ENCODE results near the gene KRT2.

Gene KRT2

DNA sequence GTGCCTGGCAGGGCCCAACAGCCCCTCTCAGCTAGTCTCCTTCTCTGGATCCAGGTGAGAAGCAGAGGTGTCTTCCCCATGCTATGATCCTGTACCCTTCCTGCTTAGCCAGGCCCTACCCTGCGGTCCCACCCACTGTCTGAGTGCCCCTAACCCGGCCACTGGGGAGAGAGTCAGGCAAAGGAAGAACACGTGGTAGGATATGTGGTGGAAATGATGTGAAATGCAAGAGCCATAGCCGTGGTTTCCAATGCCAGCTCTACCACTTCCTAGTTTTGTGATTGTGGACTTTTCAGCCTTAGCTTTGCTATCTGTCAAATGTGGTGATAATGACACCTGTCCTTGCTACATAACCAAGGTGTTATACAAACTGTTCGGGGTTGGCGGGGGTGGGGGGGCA is 15.8 kb downstream of the KRT2 start:
- DNase-seq = no peak

DNA sequence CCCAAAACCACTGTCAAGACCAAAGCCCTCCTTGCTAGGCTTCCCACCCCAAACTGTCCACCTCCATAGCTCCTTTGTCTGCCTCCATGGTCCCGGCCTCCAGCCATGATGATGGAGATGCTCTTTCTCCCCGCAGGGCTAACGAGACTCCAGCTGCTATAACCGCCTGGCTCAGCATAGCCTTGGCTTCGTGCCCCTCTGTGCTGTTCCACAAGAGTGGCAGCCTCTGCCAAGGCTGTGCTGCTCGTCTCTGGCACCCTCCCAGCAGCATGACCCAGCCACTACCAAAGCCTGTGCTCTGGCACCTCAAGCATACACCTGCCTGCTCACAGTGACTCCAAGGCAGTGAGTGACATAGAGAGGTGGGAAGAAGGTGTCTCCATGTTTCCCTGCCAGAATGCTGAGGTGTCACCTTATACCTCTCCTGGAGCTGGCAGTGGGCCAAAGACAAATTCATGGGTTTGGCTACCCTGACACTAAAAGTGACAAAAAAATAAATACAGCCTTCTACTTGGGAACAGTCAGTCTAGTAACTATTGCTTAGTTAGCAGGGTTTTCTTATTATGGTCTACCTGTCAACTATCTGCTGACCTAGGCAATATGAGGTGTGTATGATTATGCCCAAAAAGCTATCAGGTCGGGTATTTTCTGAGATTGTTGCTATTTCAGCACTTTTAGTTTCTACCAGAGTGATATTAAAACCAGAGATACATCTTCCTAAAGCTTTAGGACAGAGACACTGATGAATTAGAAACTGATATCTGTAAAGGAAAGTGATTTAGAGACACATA is 17.6 kb downstream of the KRT2 start:
- no peak for DNase-seq

DNA sequence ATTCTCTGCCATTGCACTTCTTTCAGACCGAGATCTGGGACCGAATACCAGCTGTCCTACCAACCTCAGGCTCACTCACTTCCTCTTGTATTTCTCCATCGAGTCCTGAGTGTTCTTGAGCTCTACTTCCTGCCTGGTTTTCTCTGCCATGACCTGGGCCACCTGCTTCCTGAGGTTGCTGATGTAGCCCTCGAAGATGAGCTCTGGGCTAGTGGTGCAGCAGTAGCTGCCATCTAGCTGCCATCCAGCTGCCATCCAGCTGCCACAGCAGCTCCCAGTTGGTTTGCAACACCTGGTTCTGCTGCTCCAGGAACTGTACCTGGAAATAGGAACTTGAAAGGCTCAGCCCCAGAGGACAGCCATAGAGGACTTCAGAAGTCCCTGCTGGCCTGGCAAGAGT is 18.6 kb downstream of the KRT2 start:
- no peak for DNase-seq

DNA sequence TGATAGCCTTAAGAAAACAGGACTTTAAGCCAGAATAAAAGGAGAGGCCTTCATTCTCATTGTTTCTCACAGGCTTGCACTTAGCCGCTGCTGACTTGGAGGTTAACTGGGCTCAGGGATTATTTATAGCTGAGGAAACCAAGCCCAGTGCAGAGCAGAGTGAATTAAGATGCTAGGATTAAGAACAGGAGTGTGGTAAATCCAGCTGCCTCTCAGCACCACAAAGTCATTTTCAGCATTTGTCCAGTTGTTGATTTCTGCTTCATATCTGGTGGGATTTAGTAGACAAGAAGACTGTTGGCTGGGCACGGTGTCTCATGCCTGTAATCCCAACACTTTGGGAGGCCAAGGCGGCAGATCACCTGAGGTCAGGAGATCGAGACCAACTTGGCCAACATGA is 19.4 kb downstream of the KRT2 start:
- DNase-seq = no peak

DNA sequence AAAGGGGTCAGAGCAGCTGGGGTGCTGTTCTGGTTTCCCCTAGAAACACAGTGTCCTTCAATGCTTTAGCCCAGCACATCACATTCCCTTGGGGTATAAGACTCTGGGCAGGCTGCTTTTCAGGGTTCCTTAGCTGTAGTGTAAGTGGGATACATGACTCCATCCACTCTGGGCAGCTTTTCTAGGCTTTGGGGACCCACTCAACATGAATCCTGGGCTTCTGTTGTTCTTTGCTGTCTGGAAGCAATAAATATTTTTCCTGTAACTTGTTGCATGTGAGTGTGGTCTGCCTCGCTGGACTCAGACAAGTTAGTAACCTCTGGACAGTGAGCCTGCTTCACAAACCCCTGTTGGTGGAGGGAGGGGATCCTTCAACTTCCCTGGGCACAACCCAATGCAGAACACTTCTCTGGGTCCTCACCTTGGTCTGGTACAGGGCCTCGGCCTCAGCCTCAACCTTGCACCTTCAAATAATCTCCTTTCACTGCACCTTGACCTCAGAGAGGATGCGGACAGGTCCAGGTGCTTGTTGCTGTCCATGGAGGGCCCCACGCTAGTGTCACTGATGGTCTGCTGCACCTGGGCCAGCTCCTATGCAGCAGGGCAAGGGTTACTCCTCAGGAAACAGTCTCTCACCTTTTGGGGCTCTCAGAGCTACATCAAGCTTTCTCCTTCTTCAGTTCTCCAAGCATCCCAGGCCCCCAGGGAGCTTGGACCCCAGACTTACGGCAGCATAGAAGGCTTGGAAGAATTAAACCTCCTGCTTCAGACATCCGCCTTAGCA is 20.1 kb downstream of the KRT2 start:
- no peak for DNase-seq

DNA sequence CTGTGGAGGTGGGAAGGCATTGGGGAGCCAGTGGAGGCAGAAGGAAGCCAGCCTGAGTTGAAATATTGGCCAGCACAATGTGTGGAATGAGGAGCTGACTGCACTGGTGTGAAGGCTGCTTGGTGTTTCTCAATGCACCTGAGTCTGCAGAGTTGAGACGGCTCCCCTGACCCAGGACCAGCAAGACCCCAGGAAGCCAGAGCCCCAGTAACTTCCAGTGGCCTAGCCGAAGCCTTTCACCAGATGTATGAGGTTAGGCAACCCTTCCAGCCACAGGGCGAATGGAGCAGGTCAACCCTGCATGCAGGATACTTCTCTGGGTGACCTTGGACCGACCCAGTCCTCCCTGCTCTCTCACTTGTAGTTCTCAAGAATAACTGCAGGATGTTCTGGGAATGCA is 20.7 kb downstream of the KRT2 start:
- DNase-seq = no peak

DNA sequence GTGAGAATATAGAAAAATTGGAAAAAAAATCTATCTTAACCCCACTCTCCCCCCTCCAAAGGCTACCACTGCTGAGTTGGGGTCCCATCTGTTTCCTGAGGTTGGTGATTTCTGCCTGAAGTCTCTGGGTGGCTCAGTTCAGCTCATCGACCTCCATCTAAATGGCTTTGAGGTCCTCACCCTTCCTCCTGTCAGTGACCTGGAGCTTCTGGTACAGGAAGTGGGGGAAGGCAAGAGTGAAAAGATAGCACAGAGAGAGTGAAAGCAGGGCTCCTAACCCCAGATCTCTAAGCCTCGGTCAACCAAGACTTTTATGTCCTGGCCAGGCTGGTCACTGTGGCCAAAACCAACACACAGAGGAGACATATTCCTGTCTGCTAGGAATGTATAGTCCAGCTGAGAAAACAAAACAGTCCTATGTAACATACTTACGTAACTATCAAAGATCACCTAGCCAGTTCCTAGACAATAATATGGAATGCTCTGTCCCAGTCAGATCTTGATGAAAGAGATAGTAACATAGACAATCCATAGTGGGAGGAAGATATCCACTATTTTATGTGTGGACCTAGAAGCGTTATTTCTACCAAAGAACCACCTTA is 21.3 kb downstream of the KRT2 start:
- DNase-seq = no peak

DNA sequence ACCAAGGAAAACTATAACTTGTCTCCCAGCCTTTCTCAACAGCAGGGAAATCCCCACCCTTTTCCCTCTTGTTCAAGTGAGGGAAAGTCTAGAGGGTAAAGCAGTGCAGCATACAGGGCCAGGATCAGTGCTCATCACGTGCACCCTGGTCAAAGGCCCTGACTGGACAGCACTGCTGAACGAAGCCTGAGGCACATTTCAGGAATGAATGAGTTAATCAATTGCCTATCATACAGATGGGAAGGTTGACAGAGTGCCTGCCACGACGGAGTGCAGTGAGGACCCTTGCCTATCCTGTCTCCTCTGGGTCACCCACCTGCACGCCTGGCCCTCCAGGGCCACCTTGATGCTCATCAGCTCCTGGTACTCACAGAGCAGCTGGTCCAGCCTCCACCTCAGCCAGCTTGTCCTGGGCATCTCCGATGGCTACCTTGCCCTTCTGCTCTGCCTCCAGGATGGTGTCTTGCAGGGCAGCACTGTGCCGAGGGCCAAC is 22.0 kb downstream of the KRT2 start:
- DNase-seq = no peak

DNA sequence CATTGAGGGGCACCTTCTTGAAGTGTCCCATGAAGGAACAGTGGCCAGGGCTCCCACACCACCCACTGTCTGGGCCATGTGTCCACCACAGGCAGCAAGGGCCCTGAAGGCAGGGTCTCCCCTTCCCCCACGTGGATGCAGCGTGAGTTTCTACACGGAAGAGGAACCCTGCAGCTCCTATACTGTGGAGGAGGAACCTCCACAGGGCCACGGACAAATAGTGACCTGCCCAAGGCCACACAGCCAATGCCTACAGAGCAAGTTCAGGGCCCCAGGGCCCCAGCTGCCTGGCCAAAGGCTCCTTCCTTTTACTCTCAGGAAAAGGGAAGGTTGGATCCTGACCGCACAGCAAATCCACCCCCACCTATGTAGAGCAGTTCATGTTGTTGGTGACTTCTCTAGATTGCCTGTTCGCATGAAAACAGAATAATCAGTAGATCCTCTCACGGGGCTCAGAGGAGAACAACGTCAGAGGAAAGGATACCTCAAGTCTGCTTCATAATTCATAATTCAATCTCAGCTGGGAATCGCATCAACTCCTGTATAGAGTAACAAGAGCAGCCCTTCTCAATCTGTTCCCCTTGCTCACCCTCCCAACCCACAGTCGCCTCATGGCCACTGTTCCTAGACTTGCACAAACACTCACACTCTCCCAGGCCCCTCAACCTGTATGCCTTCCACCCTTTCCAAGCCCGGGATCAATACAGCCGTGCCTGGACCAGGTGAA is 22.6 kb downstream of the KRT2 start:
- no peak for DNase-seq

DNA sequence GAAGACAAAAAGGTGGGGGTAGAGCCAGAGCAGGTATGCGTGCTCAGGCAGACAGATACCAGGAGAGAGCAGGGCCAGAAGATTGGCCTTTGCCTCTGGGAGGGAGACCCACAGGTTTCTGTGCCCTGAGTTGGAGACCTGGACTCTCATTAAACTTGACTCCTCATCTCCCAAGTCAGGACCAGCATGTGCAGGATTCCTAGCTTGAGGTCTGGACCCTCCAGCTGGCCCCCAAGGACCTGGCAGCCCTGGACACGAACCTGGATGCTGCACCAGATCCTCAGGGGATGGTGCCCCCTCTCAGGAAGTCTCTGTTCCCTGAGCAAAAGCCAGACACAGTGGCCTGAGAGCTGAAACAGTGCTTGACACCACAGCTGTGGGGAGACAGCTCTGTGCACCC is 23.2 kb downstream of the KRT2 start:
- DNase-seq = no peak

DNA sequence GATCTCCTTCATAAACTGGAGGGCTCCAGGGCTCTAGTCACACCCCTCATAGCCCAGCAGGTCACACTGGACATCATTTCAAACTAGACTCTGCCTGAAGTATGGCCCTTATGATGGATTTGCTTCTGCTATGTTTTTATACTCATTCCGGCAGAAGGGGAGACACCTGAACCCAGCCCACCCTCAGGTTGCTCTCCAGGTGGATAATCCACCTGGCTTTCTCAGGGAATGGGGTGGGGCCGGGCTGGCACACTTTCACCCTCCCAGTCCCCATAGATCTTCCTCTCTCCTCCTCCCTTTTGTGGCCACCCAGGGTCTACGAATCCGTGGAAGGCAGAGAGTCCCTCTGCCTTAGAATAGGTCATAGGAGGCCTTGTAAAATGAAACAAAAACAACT is 23.9 kb downstream of the KRT2 start:
- no peak for DNase-seq

DNA sequence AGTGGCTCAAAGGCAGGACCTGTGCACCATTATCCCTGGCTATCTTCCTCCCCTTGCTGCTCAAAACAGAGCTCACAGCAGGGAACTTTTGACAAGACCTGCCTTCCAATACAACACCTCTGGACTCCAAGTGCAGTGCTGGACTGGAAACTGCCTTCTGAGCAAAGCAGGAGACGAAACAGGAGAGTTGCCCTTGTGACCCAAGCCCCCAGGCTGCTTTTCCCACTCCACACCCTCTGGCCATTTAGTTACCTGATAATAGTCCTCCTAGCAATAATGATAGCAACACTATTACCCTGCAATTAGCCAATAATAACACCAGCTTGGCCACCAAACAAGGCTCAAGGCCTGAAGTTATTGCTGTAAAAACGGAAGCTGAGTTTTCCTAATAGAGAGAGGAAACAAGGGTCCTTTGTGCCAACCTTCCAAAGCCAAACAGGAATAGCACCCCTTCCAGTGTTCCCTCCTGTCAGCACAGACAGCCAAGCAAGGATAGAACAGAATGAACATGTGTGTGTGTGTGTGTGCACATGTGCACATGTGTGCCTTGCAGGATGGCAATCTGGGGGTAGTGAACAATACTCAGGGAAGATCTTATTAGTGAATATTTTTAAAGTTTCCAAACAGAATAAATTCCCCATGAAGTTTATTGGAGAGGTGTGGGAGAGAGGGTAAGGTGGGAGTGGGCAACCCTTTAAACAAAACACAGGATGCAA is 24.5 kb downstream of the KRT2 start:
- no peak for DNase-seq

DNA sequence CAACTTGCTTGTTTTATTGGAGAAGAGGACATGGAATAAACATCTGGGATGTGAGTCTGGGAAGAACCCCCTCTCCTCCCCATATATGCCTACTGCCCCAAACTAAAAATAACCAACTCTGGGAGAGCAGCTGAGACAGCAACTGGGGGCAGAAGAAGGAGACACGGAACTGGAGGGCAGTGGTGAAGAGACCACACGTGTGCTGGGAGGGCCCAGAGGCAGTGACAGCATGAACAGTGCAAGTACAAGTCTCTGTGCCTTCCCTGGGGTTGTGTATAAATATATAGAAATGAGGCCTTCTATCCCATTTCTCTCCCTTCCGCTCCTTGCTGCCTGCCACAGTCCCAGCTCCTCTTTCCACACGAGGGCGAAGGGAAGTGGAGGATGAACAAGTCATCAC is 29.7 kb downstream of the KRT2 start:
- DNase-seq = no peak

DNA sequence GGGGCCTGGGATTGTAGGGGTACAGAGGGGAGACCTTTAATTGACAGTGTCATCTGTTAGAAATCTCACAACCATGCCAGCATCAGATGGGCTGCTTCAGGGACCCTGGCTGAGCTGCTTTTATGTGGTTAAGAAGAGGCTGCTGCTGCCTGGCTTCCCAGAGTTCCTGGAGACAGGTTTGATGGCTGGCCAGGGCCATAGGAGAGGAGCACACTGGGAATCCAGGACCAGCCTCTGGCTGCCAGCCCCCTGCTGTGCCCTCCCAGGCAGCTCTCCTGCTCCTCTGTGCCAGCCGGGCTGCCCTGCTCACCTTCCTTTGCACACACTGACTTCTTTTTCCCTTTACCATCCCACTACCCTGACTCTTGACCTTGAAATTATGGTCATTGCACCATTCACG is 33.1 kb downstream of the KRT2 start:
- DNase-seq = no peak

DNA sequence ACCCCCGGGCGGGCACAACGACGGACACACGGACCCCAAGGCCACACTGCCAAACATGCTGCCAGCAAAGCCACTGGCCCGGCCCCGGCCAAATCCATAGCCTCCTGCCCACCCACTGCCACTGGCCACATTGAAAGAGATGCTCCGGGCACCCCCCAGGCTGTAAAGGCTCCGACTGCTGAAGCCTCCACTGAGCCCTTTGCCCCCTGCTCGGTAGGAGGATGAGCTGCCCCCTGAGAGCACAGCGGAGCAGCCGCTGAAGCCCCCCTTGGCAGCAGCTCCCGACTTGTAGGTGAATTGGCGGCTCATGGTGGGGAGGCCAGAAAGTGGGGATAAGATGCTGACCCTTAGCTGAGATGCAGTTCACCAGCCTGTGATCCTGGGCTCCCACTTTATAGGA is 33.8 kb downstream of the KRT2 start, which contains the start of gene KRT73:
Gene KRT73, minus strand, starts transcription at position 344 of the 400 bp plus-strand sequence. Its CDS starts 35 bp downstream, at position 309.
- DNase-seq = no peak

DNA sequence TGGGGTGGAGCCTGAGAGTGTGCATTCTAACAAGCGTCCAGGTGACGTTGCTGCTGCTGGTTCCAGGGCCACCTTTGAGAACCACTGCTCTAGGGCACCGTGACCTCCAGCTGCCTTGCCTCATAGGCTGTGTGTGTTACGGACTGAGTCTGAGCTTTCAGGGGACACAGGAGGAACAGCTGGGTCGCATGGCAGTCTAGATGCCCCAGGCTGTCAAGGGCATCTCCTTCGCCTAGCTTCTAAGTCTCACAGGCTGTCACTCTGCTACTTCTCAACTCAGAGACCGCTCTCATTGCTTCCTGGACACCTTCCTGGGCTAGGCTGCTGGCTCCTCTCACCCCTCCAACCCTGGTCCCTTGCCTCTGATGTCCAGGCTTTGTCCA is 34.6 kb downstream of the KRT2 start:
- no peak for DNase-seq

DNA sequence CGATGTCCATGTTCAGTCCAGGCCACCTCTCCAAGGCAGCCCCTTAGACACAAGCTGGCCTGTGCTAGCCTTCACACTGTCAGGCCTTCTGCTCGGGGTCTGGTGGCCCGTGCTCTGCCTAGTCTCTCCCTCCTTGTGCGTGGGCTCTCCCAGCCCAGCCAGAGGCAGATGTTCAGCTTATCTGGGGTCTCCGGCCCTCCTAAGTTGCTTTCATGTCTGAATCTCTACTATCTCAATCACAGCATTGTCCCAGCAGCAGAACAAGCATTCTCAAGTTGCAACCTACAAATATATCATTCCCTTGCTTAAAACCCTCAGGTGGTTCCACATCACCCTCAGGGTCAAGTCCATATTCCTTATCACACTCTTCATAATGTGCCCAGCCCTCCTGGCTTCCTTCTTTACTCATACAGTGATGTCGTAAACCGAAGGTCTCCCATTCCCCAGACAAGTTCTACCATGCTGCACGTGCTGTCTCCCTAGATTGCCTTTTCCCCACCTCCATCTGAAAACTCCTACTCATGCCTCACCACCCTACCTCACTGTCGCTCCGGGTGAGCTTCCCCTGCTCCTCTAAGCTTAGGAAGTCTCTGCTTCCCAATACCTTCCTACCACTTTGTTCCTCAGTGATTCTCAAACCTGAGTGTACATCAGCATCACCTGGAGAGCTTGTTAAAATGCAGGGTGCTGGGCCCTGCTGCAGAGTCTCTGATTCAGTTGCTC is 35.2 kb downstream of the KRT2 start:
- no peak for DNase-seq

DNA sequence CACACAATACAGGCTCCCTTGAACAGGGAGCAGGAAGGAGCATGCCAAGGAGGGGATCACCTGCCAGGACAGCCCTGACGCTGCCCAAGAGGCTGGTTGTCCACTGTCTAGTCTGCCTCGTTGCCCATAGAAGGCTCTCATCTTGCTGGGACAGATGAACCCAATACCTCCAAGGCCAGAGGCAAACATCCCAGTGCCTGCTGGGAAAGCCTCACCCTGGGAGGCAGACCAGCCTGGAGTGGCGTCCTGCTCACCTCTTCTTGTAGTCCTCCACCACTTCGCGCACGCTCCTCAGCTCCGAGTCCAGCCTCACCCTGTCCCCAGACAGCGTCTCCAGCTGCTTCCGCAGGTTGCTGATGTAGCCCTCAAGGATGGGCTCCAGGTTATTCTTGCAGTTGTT is 36.1 kb downstream of the KRT2 start:
- DNase-seq = no peak

DNA sequence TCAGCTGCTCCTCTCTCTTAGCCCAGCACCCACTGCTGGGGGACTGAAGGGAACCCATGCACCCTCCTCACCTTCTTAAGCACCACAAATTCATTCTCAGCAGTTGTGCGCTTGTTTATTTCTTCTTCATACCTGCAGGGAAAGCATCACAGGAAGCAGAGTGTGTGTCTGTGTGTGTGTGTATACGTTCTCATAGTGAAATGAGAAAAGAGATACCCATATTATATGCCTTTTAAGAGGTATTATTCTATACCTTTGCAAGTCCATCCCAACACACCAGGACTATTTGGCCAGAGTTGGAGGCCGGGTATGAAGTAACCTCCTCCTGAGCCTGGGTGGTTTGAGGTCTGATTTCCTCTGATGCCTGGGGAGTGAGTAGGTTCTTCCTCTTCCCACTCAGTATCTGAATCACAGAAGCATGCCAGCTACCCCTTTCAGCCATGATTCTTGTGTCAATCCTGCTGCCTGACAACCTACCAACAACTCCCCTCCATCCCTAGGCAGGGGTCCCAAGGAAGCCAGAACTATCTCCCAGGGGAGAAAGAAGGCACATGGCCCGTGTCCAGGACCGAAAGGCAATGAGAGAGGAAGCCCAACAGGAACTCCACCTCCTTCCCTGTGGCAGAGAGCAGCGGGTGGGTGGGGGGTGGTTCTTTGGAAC is 36.7 kb downstream of the KRT2 start:
- DNase-seq = no peak

DNA sequence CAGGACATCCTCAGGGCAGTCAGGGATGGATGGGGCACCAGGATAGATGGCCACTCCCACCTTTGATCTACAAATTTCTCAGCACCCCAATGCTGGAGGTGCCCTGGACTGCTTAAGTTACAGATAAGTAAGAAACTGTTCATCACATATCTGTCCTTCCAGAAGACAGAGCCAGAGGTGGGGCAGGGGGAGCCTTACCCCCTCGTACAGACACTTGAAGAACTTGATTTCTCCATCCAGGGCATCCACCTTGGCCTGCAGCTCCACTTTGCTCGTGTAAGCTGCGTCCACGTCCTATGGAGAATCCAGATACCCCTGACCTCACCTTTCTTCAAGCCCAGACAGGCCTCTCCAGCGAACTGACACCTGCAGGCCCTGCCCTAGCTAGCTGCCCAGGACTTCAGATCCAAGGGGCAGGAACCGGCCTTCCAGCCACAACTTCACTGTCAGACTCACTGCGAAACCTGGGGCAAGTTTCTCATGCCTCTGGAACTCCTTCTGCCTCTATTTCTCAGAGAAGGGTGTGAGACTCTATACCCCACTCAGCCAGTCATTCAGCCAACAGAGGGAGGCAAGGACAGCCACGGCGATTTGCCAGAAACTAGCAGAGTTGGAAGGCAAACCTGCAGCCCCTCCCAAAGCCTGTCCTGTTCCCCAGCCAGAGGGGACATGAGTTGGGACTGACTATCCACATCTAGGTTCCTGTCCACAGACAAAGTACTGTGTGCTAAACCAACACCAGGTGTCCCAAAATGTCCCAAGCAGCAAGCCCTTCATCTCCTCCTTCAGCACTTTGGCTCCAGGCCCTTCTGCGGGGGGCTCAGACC is 37.4 kb downstream of the KRT2 start:
- no peak for DNase-seq
